ENCODE data around the gene AKR1C3.
"Not testable (repeated sequence)": the region's sequence is repeated elsewhere in the genome, so short reads cannot be mapped to it uniquely, and the experiment has no call there.

- not testable (repeated sequence) for TF ChIP-seq CTCF (IDR thresholded peaks at IDR 0.05); SIN3A (IDR thresholded peaks at IDR 0.05; ENCODE audit: borderline replicate concordance, insufficient read depth, low read depth, low read length); TCF7L2 (IDR thresholded peaks at IDR 0.05; ENCODE audit: low read depth, low read length)
These were observed 39.4 kb upstream of the AKR1C3 start for GRCh38 chr10:5054831-5055230.

Measured in Panc1 (cell line).